ENCODE data around the gene BAIAP2L1.

DNA sequence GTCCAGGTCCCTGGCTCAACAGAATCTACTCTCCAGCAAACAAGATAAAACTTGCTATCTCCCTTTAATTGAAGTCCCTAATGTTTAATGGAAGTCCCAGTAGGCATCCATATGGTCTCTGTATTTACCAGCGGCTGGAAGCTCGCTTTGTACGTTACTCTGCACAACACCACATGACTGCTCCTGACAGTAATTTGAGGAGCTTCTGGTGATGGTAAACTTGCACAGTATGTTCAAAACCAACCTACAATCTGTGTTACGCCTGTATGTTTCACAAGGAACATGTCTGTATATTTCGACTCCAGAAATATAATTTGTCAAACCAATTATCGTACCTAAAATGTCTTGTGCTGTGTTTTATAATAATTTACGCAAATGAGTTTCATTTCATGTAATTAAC is 144.5 kb downstream of the BAIAP2L1 start:
- TF ChIP-seq EP300 (IDR thresholded peaks at IDR 0.05), result no peak
- TF ChIP-seq, protein P1, sequence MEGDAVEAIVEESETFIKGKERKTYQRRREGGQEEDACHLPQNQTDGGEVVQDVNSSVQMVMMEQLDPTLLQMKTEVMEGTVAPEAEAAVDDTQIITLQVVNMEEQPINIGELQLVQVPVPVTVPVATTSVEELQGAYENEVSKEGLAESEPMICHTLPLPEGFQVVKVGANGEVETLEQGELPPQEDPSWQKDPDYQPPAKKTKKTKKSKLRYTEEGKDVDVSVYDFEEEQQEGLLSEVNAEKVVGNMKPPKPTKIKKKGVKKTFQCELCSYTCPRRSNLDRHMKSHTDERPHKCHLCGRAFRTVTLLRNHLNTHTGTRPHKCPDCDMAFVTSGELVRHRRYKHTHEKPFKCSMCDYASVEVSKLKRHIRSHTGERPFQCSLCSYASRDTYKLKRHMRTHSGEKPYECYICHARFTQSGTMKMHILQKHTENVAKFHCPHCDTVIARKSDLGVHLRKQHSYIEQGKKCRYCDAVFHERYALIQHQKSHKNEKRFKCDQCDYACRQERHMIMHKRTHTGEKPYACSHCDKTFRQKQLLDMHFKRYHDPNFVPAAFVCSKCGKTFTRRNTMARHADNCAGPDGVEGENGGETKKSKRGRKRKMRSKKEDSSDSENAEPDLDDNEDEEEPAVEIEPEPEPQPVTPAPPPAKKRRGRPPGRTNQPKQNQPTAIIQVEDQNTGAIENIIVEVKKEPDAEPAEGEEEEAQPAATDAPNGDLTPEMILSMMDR (IDR thresholded peaks at IDR 0.05), result no peak
